K562 (cell line): ENCODE data around the gene COX4I2. TPM values are rescaled to one million over a fixed set of nuclear protein-coding genes. Genes with fewer than 3 reads are reported as not detected.

Experiments
- BRCA1 ChIP-seq, 2 experiments: fragments of 450-650 bp in 1 of 2; sonication (generic) in 1 of 2; formaldehyde crosslinking in 1 of 2; IDR thresholded peaks; 2 replicates each; pipeline versions ENCODE4 v1.5.0 to v1.6.1; 2017 to 2020; ENCODE audit warnings: mild to moderate bottlenecking in 1 of 2, missing genetic modification reagents in 1 of 2
- CBFA2T3 ChIP-seq: fragments of 450-650 bp; IDR thresholded peaks from 2 replicates; pipeline ENCODE4 v1.6.1; 2017
- CEBPZ ChIP-seq: fragments of 150-350 bp; IDR thresholded peaks from 2 replicates; pipeline ENCODE4 v1.6.1; 2014; ENCODE audit warnings: low read depth, mild to moderate bottlenecking, low read length, borderline replicate concordance
- CTBP1 ChIP-seq: fragments of 450-650 bp; IDR thresholded peaks from 2 replicates; pipeline ENCODE4 v1.6.1; 2016; ENCODE audit warnings: borderline replicate concordance
- E2F3 ChIP-seq: fragments of 250-450 bp; sonication (Bioruptor Pico); IDR thresholded peaks from 2 replicates; pipeline ENCODE4 v1.4.0; 2020; ENCODE audit warnings: mild to moderate bottlenecking
- HCFC1 ChIP-seq: IDR thresholded peaks from 2 replicates; pipeline ENCODE4 v1.6.1; 2012; ENCODE audit warnings: low read depth, low read length, improper control_type of control experiment
- KLF13 ChIP-seq: fragments of 450-650 bp; IDR thresholded peaks from 2 replicates; pipeline ENCODE4 v1.6.1; 2016; ENCODE audit warnings: missing genetic modification characterization, low read depth, mild to moderate bottlenecking, missing compliant biosample characterization, moderate library complexity, borderline replicate concordance
- NFRKB ChIP-seq: fragments of 450-650 bp; IDR thresholded peaks from 2 replicates; pipeline ENCODE4 v1.6.1; 2016; ENCODE audit warnings: low read depth
- NR2C2 ChIP-seq, 2 experiments: fragments of 200-800 bp in 1 of 2; sonication (Bioruptor generic) in 1 of 2; sonication (generic) in 1 of 2; formaldehyde crosslinking in 1 of 2; IDR thresholded peaks; 2 replicates each; pipeline versions ENCODE4 v1.6.1 to v1.8.0; 2016 to 2022; ENCODE audit warnings: mild to moderate bottlenecking in 1 of 2, missing compliant biosample characterization in 1 of 2, missing genetic modification characterization in 1 of 2, missing genetic modification reagents in 1 of 2
- NR3C1 ChIP-seq: sonication (generic); formaldehyde crosslinking; IDR thresholded peaks from 2 replicates; pipeline ENCODE4 v1.8.1; 2022; ENCODE audit warnings: missing genetic modification reagents
- THAP12 ChIP-seq: fragments of 250-450 bp; sonication (Bioruptor Pico); IDR thresholded peaks from 2 replicates; pipeline ENCODE4 v1.9.0; 2021; ENCODE audit warnings: mild to moderate bottlenecking, inconsistent platforms
- WHSC1 ChIP-seq: IDR thresholded peaks from one replicate; pipeline ENCODE4 v1.6.1; 2012; ENCODE audit warnings: low read length, control low read depth, inconsistent platforms
- ZFP1 ChIP-seq: fragments of 450-650 bp; formaldehyde crosslinking; IDR thresholded peaks from 2 replicates; pipeline ENCODE4 v1.4.0; 2020; ENCODE audit warnings: mild to moderate bottlenecking, mixed read lengths
- ZNF175 ChIP-seq: fragments of 200-800 bp; sonication (Bioruptor generic); IDR thresholded peaks from 2 replicates; pipeline ENCODE4 v1.6.1; 2016; ENCODE audit warnings: low read depth, mild to moderate bottlenecking, missing genetic modification characterization, missing compliant biosample characterization
- ZNF398 ChIP-seq: fragments of 250-450 bp; sonication (Bioruptor Pico); IDR thresholded peaks from 2 replicates; pipeline ENCODE4 v1.8.0; 2021; ENCODE audit warnings: moderate library complexity, mild to moderate bottlenecking, inconsistent platforms
- ZNF589 ChIP-seq: fragments of 200-800 bp; sonication (Bioruptor generic); IDR thresholded peaks from 2 replicates; pipeline ENCODE4 v1.6.1; 2016; ENCODE audit warnings: low read depth, missing genetic modification characterization, missing compliant biosample characterization
- polyA plus RNA-seq, 8 experiments: library from polyadenylated mRNA; depleted of rRNA in 4 of 8; stranded (reverse) in 5 of 8; unstranded in 3 of 8; fragments of >200 nt; fragmentation: Nextera tagmentation in 2 of 8; fragmentation: Illumina TruSeq in 1 of 8; extraction: Ambion mirVana in 2 of 8; extraction: Trizol in 1 of 8; gene quantifications; 2 replicates each; pipeline versions ENCODE4 v1.2.1 to v1.2.3, GENCODE V29; 2011 to 2014; ENCODE audit warnings: inconsistent platforms in 1 of 8, missing spikeins in 1 of 8
- total RNA-seq, 7 experiments: library from RNA; depleted of rRNA in 6 of 7; stranded (reverse); fragments of >200 nt in 6 of 7; fragmentation: Illumina TruSeq in 2 of 7; extraction: Trizol in 2 of 7; gene quantifications; 2 replicates each; pipeline versions ENCODE4 v1.2.1 to v1.2.3, GENCODE V29; 2011 to 2021; ENCODE audit warnings: low replicate concordance in 1 of 7
- TF ChIP-seq, protein P1 (sequence below): sonication (generic); formaldehyde crosslinking; IDR thresholded peaks from 2 replicates; pipeline ENCODE4 v1.8.1; 2022; ENCODE audit warnings: missing genetic modification reagents

Gene COX4I2
- total and polyA plus RNA-seq, 9 of the 15 experiments (the other 6 are each of a cell fraction or from before 2014, with no cell fraction given): not detected

DNA sequence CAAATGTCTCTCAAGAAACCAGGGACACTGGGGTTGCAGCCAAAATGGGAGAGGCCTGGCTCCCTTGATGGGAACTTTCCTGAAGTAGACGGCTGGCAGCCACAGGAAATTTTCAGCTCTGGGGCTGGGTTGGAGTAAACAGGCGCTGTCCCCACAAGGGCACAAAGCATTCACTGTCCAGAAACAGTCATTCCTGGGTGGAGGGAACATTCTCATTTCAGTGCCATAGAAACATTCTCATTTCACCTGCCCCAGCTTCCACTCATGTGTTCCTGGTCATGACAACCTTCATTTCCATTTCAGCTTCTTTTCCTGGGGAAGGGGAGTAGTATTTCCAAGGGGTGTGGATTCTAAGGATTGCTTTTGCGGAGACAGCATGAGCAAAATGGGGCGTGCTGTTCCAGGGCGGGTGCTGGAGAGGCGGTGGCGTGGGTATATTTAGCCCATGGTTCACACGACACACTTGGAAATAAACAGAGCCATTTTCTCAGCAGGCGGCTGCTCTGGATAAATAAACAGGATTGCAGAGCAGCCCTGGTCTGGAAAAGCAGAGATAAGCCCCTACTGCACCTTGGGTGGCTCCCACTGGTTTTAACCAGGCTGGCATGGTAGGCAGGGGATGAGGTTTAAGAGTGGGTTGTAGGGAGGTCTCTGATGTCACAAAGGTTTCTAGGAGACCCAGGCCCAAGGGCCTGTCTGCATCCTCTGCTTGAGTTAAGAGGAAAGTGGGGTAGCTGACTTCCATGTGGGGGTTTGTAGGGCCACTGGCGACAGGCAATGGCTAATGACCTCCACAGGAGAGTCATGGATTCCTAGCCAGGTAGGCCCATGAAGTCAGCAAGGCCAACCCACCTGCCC, 32.9 kb downstream of the COX4I2 start (continued):
- TF ChIP-seq CEBPZ: no peak
- no peak for TF ChIP-seq BRCA1 (IDR thresholded peaks at IDR 0.05)
- TF ChIP-seq BRCA1 (CRISPR knock-in tag; IDR thresholded peaks at IDR 0.05): no peak
- TF ChIP-seq ZNF175: peak; percentile 77
- TF ChIP-seq NR3C1: no peak
- no peak for TF ChIP-seq THAP12
- TF ChIP-seq, protein P1, sequence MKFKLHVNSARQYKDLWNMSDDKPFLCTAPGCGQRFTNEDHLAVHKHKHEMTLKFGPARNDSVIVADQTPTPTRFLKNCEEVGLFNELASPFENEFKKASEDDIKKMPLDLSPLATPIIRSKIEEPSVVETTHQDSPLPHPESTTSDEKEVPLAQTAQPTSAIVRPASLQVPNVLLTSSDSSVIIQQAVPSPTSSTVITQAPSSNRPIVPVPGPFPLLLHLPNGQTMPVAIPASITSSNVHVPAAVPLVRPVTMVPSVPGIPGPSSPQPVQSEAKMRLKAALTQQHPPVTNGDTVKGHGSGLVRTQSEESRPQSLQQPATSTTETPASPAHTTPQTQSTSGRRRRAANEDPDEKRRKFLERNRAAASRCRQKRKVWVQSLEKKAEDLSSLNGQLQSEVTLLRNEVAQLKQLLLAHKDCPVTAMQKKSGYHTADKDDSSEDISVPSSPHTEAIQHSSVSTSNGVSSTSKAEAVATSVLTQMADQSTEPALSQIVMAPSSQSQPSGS (CRISPR knock-in tag): no peak
- 0 out of 2 replicates have a peak, but pooled peaks have one; percentile 9 for TF ChIP-seq ZNF398
- TF ChIP-seq WHSC1: peak; percentile 11
- TF ChIP-seq CBFA2T3: peak; percentile 84
- 0 out of 2 replicates have a peak, but pooled peaks have one; percentile 8 for TF ChIP-seq CTBP1
- TF ChIP-seq KLF13 (tag): no peak
- no peak for TF ChIP-seq NR2C2 (CRISPR knock-in tag; IDR thresholded peaks at IDR 0.05)
- TF ChIP-seq NR2C2 (tag; IDR thresholded peaks at IDR 0.05): 0 out of 2 replicates have a peak, but pooled peaks have one; percentile 27
- no peak for TF ChIP-seq HCFC1
- 0 out of 2 replicates have a peak, but pooled peaks have one; percentile 8 for TF ChIP-seq E2F3
- peak; percentile 43; the same call in 1 of the 2 replicates for TF ChIP-seq NFRKB
- TF ChIP-seq ZFP1 (CRISPR knock-in tag): 0 out of 2 replicates have a peak, but pooled peaks have one; percentile 15
- TF ChIP-seq ZNF589: peak; percentile 52; the same call in 1 of the 2 replicates
